Fibroblast of villous mesenchyme (primary cell): Measurements from ENCODE around the gene CCDC85B. TPM values are rescaled to one million over a fixed set of nuclear protein-coding genes. Genes with fewer than 3 reads are reported as not detected.

Experiments used
- DNase-seq: peaks from one replicate; pipeline ENCODE4 v3.0.0-alpha.2; 2010; ENCODE audit warnings: low read depth
- H3K4me3 ChIP-seq: 2 replicates; pipeline ENCODE4 v1.5.1; 2011; ENCODE audit warnings: low read depth, mild to moderate bottlenecking, low read length
- total RNA-seq: library from RNA; depleted of rRNA; stranded (reverse); fragments of >200 nt; gene quantifications from 2 replicates; pipeline ENCODE4 v1.2.3, GENCODE V29; 2012
- TF ChIP-seq, protein P1 (sequence below): IDR thresholded peaks from 2 replicates; pipeline ENCODE4 v1.5.1; 2012; ENCODE audit warnings: low read depth, mild to moderate bottlenecking, low read length; ENCODE audit not compliant: insufficient read depth

CCDC85B gene
- total RNA-seq, 1 donor = 37.1 TPM

- TF ChIP-seq, protein P1, sequence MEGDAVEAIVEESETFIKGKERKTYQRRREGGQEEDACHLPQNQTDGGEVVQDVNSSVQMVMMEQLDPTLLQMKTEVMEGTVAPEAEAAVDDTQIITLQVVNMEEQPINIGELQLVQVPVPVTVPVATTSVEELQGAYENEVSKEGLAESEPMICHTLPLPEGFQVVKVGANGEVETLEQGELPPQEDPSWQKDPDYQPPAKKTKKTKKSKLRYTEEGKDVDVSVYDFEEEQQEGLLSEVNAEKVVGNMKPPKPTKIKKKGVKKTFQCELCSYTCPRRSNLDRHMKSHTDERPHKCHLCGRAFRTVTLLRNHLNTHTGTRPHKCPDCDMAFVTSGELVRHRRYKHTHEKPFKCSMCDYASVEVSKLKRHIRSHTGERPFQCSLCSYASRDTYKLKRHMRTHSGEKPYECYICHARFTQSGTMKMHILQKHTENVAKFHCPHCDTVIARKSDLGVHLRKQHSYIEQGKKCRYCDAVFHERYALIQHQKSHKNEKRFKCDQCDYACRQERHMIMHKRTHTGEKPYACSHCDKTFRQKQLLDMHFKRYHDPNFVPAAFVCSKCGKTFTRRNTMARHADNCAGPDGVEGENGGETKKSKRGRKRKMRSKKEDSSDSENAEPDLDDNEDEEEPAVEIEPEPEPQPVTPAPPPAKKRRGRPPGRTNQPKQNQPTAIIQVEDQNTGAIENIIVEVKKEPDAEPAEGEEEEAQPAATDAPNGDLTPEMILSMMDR = no peak
- no peak for DNase-seq
These were observed 10.4 kb upstream of the CCDC85B start for GRCh38 chr11:65880027-65880426.

GRCh38 chr11:65880844-65881421 lies 9.5 kb upstream of the CCDC85B start:
- TF ChIP-seq, protein P1 = no peak
- DNase-seq = no peak
- H3K4me3 ChIP-seq = no peak overlapping the region

More at GRCh38 chr11:65880027-65880426, 10.4 kb upstream of the CCDC85B start:
- no peak overlapping the region for H3K4me3 ChIP-seq

- H3K4me3 ChIP-seq = no peak overlapping the region
- no peak for DNase-seq
- TF ChIP-seq, protein P1 = no peak
These were observed 8.1 kb upstream of the CCDC85B start for GRCh38 chr11:65882120-65883057.

DNA sequence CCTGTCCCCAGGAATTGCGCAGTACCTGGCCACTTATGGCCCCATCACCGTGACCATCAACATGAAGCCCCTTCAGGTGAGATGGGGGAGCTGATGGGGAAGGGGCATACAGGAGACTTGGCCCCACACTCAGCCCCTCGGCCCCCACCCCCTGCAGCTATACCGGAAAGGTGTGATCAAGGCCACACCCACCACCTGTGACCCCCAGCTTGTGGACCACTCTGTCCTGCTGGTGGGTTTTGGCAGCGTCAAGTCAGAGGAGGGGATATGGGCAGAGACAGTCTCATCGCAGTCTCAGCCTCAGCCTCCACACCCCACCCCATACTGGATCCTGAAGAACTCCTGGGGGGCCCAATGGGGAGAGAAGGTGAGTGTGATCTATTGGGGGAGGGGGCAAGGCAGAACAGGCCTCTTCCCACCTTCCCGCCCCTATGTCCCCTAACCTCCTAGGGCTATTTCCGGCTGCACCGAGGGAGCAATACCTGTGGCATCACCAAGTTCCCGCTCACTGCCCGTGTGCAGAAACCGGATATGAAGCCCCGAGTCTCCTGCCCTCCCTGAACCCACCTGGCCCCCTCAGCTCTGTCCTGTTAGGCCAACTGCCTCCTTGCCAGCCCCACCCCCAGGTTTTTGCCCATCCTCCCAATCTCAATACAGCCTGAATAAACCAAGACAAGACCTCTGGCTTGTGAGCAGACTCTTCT lies 7.3 kb upstream of the CCDC85B start:
- no peak overlapping the region for H3K4me3 ChIP-seq
- TF ChIP-seq, protein P1 = no peak
- DNase-seq = no peak

DNA sequence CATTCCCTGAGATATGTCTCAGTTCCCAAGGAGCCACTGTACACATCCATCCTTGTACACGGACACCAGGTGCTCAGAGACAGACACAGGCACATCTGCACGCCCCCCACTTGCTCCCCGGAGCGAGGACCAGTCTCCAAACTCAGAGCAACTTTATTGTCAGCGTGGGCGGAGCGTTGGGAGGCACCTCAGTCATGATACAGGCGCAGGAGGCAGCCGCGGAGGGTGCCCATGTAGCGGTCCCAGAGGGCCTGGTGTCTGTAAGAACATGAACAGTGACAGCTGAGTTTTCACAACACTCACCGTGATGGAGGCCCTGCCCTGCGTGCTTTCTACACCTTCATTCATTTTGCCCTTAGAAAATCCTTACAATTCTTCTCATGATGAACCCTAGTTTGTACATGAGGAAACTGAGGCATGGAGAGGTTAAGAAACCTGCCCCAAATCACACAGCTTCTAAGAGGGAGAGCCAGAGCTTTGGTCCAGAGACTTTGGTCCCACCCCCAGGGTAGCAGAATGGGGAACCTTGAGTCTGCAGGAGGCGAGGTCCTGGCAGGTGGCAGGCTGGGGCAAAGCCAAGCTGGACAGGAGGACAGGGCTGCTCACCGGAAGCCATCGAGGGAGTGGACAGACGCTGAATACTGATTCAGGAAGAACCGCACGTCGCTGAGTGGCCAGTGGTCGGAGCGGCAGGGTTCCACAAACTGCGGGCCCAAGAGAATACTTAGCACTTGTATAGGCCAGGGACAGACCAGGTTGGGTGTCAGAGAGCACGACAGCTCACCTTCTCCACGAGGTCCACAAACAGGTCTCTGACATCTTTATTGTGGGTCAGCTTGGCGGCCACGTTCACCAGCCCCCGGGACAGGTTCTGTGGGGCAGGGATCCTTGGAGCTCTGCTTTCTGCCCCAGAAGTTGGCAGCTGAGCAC lies 6.4 kb upstream of the CCDC85B start:
- no peak overlapping the region for H3K4me3 ChIP-seq
- TF ChIP-seq, protein P1 = no peak
- no peak for DNase-seq

DNA sequence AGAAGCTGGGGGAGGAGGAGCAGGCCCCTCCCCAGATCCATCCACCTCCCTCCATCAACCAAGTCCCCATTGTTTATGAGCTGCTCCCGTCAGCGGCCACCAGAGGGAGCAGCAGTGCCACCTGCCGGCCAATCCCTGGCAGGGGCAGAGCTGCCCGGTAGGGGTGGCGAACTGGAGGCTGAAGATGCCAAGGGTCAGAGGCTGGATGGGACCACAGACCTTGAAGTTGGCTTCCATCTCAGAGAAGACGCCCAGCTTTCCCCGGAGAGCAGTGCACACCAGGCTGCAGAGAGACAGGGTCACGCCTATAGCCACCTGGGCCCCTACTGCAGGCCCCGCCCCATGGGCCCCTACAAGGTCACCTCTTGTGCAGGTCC lies 5.8 kb upstream of the CCDC85B start:
- DNase-seq = peak; percentile 74
- no peak overlapping the region for H3K4me3 ChIP-seq
- TF ChIP-seq, protein P1 = peak; percentile 99
